ENCODE measurements around the gene CA5B. TPM values are rescaled to one million over a fixed set of nuclear protein-coding genes. Genes with fewer than 3 reads are reported as not detected.

Gene CA5B
- total and polyA plus RNA-seq, 2 donors (not counting 3 experiments of a cell fraction or from before 2014, with no cell fraction given) = 2.3 to 5.6 TPM

DNA sequence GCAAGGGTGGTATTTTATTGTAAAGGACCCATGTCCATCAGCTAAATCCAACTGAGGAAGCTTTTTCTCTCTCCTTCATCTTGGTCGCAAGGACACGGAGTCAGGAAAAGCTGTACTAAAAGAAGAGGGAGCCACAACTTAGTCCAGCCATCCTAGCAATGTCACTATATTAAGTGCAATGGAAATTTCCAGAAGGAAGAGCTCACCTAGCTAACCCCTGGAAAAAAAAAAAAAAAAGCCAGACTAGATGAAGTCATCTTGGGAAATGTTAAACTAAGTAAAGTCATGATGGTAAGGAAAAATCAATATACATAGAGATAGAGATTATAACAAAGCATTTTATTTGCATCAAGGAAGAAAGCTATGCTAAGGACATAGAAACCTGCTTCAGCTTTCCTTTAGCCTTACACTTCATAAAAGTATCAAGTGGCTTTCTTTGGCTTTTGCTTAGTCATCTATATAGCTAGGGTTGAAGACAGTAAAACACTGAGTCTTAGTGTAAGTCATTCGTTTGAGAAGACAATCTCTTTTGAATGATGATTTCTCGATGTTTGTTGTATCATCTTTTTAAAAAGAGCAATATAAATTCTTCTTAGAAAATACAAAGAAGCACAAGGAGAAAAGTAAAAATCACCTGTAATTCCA, 18.6 kb upstream of the CA5B start:
- TF ChIP-seq, protein P1, sequence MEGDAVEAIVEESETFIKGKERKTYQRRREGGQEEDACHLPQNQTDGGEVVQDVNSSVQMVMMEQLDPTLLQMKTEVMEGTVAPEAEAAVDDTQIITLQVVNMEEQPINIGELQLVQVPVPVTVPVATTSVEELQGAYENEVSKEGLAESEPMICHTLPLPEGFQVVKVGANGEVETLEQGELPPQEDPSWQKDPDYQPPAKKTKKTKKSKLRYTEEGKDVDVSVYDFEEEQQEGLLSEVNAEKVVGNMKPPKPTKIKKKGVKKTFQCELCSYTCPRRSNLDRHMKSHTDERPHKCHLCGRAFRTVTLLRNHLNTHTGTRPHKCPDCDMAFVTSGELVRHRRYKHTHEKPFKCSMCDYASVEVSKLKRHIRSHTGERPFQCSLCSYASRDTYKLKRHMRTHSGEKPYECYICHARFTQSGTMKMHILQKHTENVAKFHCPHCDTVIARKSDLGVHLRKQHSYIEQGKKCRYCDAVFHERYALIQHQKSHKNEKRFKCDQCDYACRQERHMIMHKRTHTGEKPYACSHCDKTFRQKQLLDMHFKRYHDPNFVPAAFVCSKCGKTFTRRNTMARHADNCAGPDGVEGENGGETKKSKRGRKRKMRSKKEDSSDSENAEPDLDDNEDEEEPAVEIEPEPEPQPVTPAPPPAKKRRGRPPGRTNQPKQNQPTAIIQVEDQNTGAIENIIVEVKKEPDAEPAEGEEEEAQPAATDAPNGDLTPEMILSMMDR (IDR thresholded peaks at IDR 0.05; ENCODE audit: extremely low read depth in 1 of 2, insufficient read depth in 1 of 2, low read depth in 1 of 2, low read length in 2 of 2) = no peak
- TF ChIP-seq GATA2 (IDR thresholded peaks at IDR 0.05; ENCODE audit: insufficient read depth, insufficient read length, low read depth, low read length) (no peak), EZH2 (IDR thresholded peaks at IDR 0.05; ENCODE audit: borderline replicate concordance, low read depth, low read length, severe bottlenecking) (no peak), FOS (IDR thresholded peaks at IDR 0.05; ENCODE audit: borderline replicate concordance, insufficient read depth, low read length) (no peak), POLR2A (IDR thresholded peaks at IDR 0.05; ENCODE audit: low read depth, low read length) (no peak), MYC (IDR thresholded peaks at IDR 0.05; ENCODE audit: low read depth, low read length) (no peak), POLR2AphosphoS5 (IDR thresholded peaks at IDR 0.05; ENCODE audit: insufficient read depth, low read depth, low read length) (no peak)
- TF ChIP-seq, protein P2, sequence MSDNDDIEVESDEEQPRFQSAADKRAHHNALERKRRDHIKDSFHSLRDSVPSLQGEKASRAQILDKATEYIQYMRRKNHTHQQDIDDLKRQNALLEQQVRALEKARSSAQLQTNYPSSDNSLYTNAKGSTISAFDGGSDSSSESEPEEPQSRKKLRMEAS (IDR thresholded peaks at IDR 0.05; ENCODE audit: insufficient read depth, insufficient read length) = no peak
- H3K79me2 ChIP-seq (ENCODE audit: control insufficient read depth, insufficient read depth, low read length) = no peaks in the 10 kb centered on the region
- no peaks in the 10 kb centered on the region for H3K9me3 ChIP-seq (replicated peaks; ENCODE audit: control insufficient read depth, insufficient read depth, low read length)
- no peaks in the 10 kb centered on the region for H3K4me1 ChIP-seq (ENCODE audit: control insufficient read depth, extremely low read depth, insufficient read depth, low read length)
- no peak overlapping the region for H3K27ac ChIP-seq (ENCODE audit: insufficient read depth, low read depth, low read length)
- H3K4me3 ChIP-seq (replicated peaks in 1 of 3; ENCODE audit: insufficient read depth in 1 of 3, low read depth in 1 of 3, low read length in 3 of 3) = no peak overlapping the region
- CTCF ChIA-PET = no interaction called here
- H3K36me3 ChIP-seq (ENCODE audit: control insufficient read depth in 2 of 2, extremely low read depth in 1 of 2, insufficient read depth in 2 of 2, low read length in 2 of 2) = no peaks in the 10 kb centered on the region
- H2AFZ ChIP-seq (ENCODE audit: low read depth, low read length) = no peak overlapping the region
- no peaks in the 10 kb centered on the region for H3K9me1 ChIP-seq (replicated peaks; ENCODE audit: control insufficient read depth, extremely low read depth, insufficient read depth, low read length)
- H3K27me3 ChIP-seq (ENCODE audit: control insufficient read depth in 2 of 2, insufficient read depth in 2 of 2, low read length in 2 of 2) = no peaks in the 10 kb centered on the region
- intact Hi-C loops (cut with micrococcal nuclease) (no loop called here), dilution Hi-C loops (cut with MboI; ENCODE audit: extremely low pct_ligation_motif_present, low sequenced_read_pairs) (no loop called here)
- no peaks in the 10 kb centered on the region for H4K20me1 ChIP-seq (replicated peaks; ENCODE audit: control insufficient read depth, extremely low read depth, insufficient read depth, low read length)
- DNase-seq (ENCODE audit: low read depth, low spot score) (no peak), FAIRE-seq (peak; percentile 84)
- H3K9ac ChIP-seq (replicated peaks; ENCODE audit: extremely low read depth, insufficient read depth, low read length) = no peak overlapping the region
- H3K4me2 ChIP-seq (ENCODE audit: insufficient read depth, low read length) = no peak overlapping the region
- BruUV-seq (replicated peaks) = no TSS peak
- POLR2A ChIA-PET = interaction anchor here (0.7 kb wide), 1 partner anchor 56 kb away, joined by 3 read pairs; no protein-coding TSS in a partner anchor

Measured in endothelial cell of umbilical vein (primary cell).